HepG2 (cell line): Measurements from ENCODE around the gene SNX7. TPM values are rescaled to one million over a fixed set of nuclear protein-coding genes. Genes with fewer than 3 reads are reported as not detected.

Experiments
- ATAC-seq: fragments of 200-7000 bp; cut with Tn5 transposase; 3 replicates; pipeline ENCODE4 v1.9.1; 2020; ENCODE audit warnings: mild to moderate bottlenecking, moderate library complexity
- BruUV-seq: library from RNA; stranded (reverse); fragments of 400-500 nt; replicated peaks from 2 replicates; lab custom pipeline; 2021; lab: Mats Ljungman, UMichigan
- CTCF ChIA-PET: fragments of 300-600 bp; formaldehyde crosslinking; extraction: SDS; loops from one replicate; lab custom pipeline; 2021; ENCODE audit warnings: low total read pairs, inconsistent platforms, low intra/inter-chr PET ratio; lab: Yijun Ruan, JAX
- POLR2A ChIA-PET: fragments of 350-600 bp; sonication (Branson Sonifier 250); formaldehyde crosslinking; loops from one replicate; lab custom pipeline; 2020; ENCODE audit warnings: antibody characterized with exemption, inconsistent platforms; lab: Yijun Ruan, JAX
- DNase-seq: peaks from one replicate; pipeline ENCODE4 v3.0.0-alpha.2; 2015; ENCODE audit warnings: low spot score
- FAIRE-seq: peaks from 3 replicates; lab custom pipeline; 2011; peaks lifted over from hg19 to GRCh38; lab: Jason Lieb, UNC
- H2AFZ ChIP-seq: one replicate; pipeline ENCODE4 v1.6.1; 2011; ENCODE audit warnings: low read length, inconsistent platforms
- H3K27ac ChIP-seq: fragments of 300-600 bp; 3 replicates; pipeline ENCODE4 v1.8.0; 2011; ENCODE audit warnings: mixed run types, mild to moderate bottlenecking, mixed read lengths, low read length, inconsistent platforms; ENCODE audit not compliant: insufficient read depth; ENCODE audit errors: extremely low read length
- H3K27me3 ChIP-seq, 2 experiments: fragments of 200-600 bp in 1 of 2; 2 replicates in 1 of 2; 3 replicates in 1 of 2; pipeline versions ENCODE4 v1.6.0 to v1.8.0; 2011; ENCODE audit warnings: low read length in 2 of 2, mild to moderate bottlenecking in 2 of 2, moderate library complexity in 2 of 2, inconsistent platforms in 1 of 2; ENCODE audit not compliant: insufficient read depth in 2 of 2, control insufficient read depth in 1 of 2
- H3K36me3 ChIP-seq, 2 experiments: fragments of 200-600 bp in 1 of 2; replicated peaks in 1 of 2; 2 replicates in 1 of 2; 3 replicates in 1 of 2; pipeline versions ENCODE4 v1.5.1 to v1.8.0; 2011; ENCODE audit warnings: low read length in 2 of 2, inconsistent platforms in 1 of 2; ENCODE audit not compliant: insufficient read depth in 2 of 2, control insufficient read depth in 1 of 2
- H3K4me1 ChIP-seq: 2 replicates; pipeline ENCODE4 v1.5.1; 2012; ENCODE audit warnings: low read length, inconsistent platforms; ENCODE audit not compliant: insufficient read depth
- H3K4me2 ChIP-seq: 2 replicates; pipeline ENCODE4 v1.6.0; 2011; ENCODE audit warnings: low read depth, low read length, inconsistent platforms
- H3K4me3 ChIP-seq, 3 experiments: fragments of 200-600 bp in 1 of 3; sonication (generic), shearing (Covaris generic) in 1 of 3; replicated peaks in 1 of 3; 2 replicates each; pipeline ENCODE4 v1.5.1; 2011 to 2016; ENCODE audit warnings: low read length in 3 of 3, inconsistent platforms in 2 of 3, low read depth in 2 of 3, mild to moderate bottlenecking in 2 of 3, control low read depth in 1 of 3, mixed read lengths in 1 of 3; ENCODE audit not compliant: insufficient read depth in 1 of 3
- H3K79me2 ChIP-seq: one replicate; pipeline ENCODE4 v1.6.1; 2011; ENCODE audit warnings: low read length, inconsistent platforms; ENCODE audit not compliant: insufficient read depth
- H3K9ac ChIP-seq: 2 replicates; pipeline ENCODE4 v1.6.0; 2011; ENCODE audit warnings: mild to moderate bottlenecking, low read depth, low read length, inconsistent platforms; ENCODE audit not compliant: insufficient read depth
- H3K9me3 ChIP-seq: 2 replicates; pipeline ENCODE4 v1.5.1; 2012; ENCODE audit warnings: mild to moderate bottlenecking, low read length
- H4K20me1 ChIP-seq: 2 replicates; pipeline ENCODE4 v1.6.0; 2011; ENCODE audit warnings: inconsistent platforms, mild to moderate bottlenecking, low read length, moderate library complexity; ENCODE audit not compliant: insufficient read depth
- NR2C2 ChIP-seq: sonication (generic); formaldehyde crosslinking; IDR thresholded peaks from 2 replicates; pipeline ENCODE4 v1.4.0; 2020; ENCODE audit warnings: missing genetic modification reagents, mild to moderate bottlenecking, moderate library complexity, borderline replicate concordance
- PITX1 ChIP-seq: sonication (generic); formaldehyde crosslinking; IDR thresholded peaks from 2 replicates; pipeline ENCODE4 v1.5.1; 2020; ENCODE audit warnings: mild to moderate bottlenecking, missing genetic modification reagents
- RFXAP ChIP-seq: sonication (generic); formaldehyde crosslinking; IDR thresholded peaks from 2 replicates; pipeline ENCODE4 v1.4.0; 2020; ENCODE audit warnings: missing genetic modification reagents, borderline replicate concordance
- ZFP90 ChIP-seq: sonication (generic); formaldehyde crosslinking; IDR thresholded peaks from 2 replicates; pipeline ENCODE4 v1.8.0; 2022; ENCODE audit warnings: missing genetic modification reagents, mild to moderate bottlenecking, inconsistent platforms, borderline replicate concordance
- ZNF354B ChIP-seq: sonication (generic); formaldehyde crosslinking; IDR thresholded peaks from 2 replicates; pipeline ENCODE4 v1.8.0; 2022; ENCODE audit warnings: mild to moderate bottlenecking, missing genetic modification reagents
- ZNF790 ChIP-seq: sonication (generic); formaldehyde crosslinking; IDR thresholded peaks from 2 replicates; pipeline ENCODE4 v1.8.0; 2022; ENCODE audit warnings: missing genetic modification reagents, mild to moderate bottlenecking, borderline replicate concordance
- WGBS: methylation state at CpG from one replicate; pipeline ENCODE4 v1.1.6; 2017; ENCODE audit warnings: low lambda C conversion rate; 5-methylcytosine and 5-hydroxymethylcytosine counted together
- in situ Hi-C: cut with HindIII; loops from 2 replicates; pipeline ENCODE4 v1.10.0; 2017; ENCODE audit warnings: low pct_unique_long_range_greater_than_20kb; ENCODE audit not compliant: extremely low pct_ligation_motif_present
- intact Hi-C: fragments of 100-400 bp; cut with micrococcal nuclease; formaldehyde crosslinking; loops from one replicate; pipeline ENCODE4 v1.10.0; 2022; ENCODE audit not compliant: unreplicated experiment
- polyA plus RNA-seq, 8 experiments: library from polyadenylated mRNA; depleted of rRNA in 3 of 8; stranded (reverse) in 7 of 8; unstranded in 1 of 8; fragments of >200 nt; fragmentation: Illumina TruSeq in 4 of 8; extraction: Trizol in 4 of 8; gene quantifications; 2 replicates each; pipeline versions ENCODE4 v1.2.1 to v1.2.3, GENCODE V29; 2011 to 2016; ENCODE audit warnings: low read depth in 4 of 8, missing spikeins in 1 of 8, mixed read lengths in 1 of 8; ENCODE audit not compliant: insufficient read depth in 1 of 8
- total RNA-seq, 5 experiments: library from RNA; depleted of rRNA; stranded (reverse); fragments of >200 nt; fragmentation: Illumina TruSeq; extraction: Trizol; gene quantifications; 2 replicates each; pipeline ENCODE4 v1.2.3, GENCODE V29; 2016; ENCODE audit warnings: low read depth in 1 of 5
- TF ChIP-seq, protein P1 (sequence below): sonication (generic); formaldehyde crosslinking; IDR thresholded peaks from 2 replicates; pipeline ENCODE4 v1.8.0; 2022; ENCODE audit warnings: missing genetic modification reagents, mild to moderate bottlenecking, moderate library complexity, borderline replicate concordance
- TF ChIP-seq, protein P2 (sequence below): sonication (generic); formaldehyde crosslinking; IDR thresholded peaks from 2 replicates; pipeline ENCODE4 v1.4.0; 2020; ENCODE audit warnings: missing genetic modification reagents
- TF ChIP-seq, protein P3 (sequence below): sonication (generic); formaldehyde crosslinking; conservative IDR thresholded peaks from 2 replicates; pipeline ENCODE4 v1.8.0; 2022; ENCODE audit warnings: missing genetic modification reagents

SNX7 gene
- total and polyA plus RNA-seq, 2 of the 13 experiments (the other 11 are each of a cell fraction or from before 2014, with no cell fraction given) = 14.3 to 33.5 TPM

DNA sequence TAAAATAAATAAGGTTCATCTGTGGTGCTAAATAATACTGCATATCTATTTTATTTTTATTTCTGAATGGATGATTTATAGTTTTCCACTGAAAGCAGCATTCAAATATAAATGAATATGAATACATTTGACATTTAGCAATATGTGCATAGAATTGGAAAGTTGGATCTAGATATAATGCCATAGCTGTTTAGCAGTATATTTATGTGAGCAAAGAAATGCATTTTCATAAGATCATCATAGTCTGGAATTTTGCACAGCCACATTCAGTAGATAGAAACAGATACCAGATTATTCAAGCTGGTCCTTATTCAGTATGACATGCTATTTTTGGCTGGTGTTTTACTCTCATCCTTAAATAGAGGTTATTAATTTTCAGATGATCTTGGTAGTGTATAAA, 46.0 kb downstream of the SNX7 start:
- no TSS peak for BruUV-seq
- H3K4me3 ChIP-seq = no peak overlapping the region
- no peak for ATAC-seq
- TF ChIP-seq PITX1 = no peak
- TF ChIP-seq RFXAP = no peak
- TF ChIP-seq, protein P1, sequence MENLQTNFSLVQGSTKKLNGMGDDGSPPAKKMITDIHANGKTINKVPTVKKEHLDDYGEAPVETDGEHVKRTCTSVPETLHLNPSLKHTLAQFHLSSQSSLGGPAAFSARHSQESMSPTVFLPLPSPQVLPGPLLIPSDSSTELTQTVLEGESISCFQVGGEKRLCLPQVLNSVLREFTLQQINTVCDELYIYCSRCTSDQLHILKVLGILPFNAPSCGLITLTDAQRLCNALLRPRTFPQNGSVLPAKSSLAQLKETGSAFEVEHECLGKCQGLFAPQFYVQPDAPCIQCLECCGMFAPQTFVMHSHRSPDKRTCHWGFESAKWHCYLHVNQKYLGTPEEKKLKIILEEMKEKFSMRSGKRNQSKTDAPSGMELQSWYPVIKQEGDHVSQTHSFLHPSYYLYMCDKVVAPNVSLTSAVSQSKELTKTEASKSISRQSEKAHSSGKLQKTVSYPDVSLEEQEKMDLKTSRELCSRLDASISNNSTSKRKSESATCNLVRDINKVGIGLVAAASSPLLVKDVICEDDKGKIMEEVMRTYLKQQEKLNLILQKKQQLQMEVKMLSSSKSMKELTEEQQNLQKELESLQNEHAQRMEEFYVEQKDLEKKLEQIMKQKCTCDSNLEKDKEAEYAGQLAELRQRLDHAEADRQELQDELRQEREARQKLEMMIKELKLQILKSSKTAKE (CRISPR knock-in tag) = no peak
- TF ChIP-seq ZNF354B (CRISPR knock-in tag) = no peak
- TF ChIP-seq ZFP90 (CRISPR knock-in tag) = no peak
- H3K4me1 ChIP-seq = no peaks in the 10 kb centered on the region
- H3K4me2 ChIP-seq = no peak overlapping the region
- no peaks in the 10 kb centered on the region for H3K27me3 ChIP-seq
- H3K27ac ChIP-seq = no peak overlapping the region
- H3K9ac ChIP-seq = no peak overlapping the region
- no peaks in the 10 kb centered on the region for H4K20me1 ChIP-seq
- intact Hi-C loops (no loop called here), in situ Hi-C loops (no loop called here)
- no peak for DNase-seq
- peaks cover 0 to 2% of the 10 kb centered on the region in 2 experiments; a peak in 1 of 5 replicates for H3K36me3 ChIP-seq
- POLR2A ChIA-PET = no interaction called here
- no peaks in the 10 kb centered on the region for H3K79me2 ChIP-seq
- no peaks in the 10 kb centered on the region for H3K9me3 ChIP-seq
- CTCF ChIA-PET = no interaction called here
- no peak for FAIRE-seq
- no peak overlapping the region for H2AFZ ChIP-seq

DNA sequence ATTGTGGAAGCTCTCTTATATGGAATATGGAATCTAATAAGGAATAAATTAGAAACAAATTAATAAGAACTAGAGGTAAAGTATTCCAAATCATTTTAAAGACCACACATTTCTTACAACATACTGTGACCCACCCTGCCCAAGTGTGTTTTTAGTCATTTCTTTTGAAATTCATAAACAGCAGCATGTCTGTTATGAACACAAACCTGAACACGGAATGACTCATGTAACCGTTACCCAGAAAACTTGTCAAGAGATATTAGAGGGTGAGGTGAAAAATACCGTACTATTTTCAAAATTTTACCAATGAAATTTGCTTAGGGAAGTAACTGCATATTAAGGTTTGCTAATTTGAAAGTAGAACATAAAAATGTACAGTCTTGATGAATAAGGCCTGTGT, 48.4 kb downstream of the SNX7 start:
- Histone ChIP-seq H3K4me2 (no peak overlapping the region), H3K4me3 (no peak overlapping the region), H4K20me1 (no peaks in the 10 kb centered on the region), H3K27me3 (no peaks in the 10 kb centered on the region), H3K36me3 (peaks cover 0 to 2% of the 10 kb centered on the region in 2 experiments; a peak in 1 of 5 replicates), H3K79me2 (no peaks in the 10 kb centered on the region), H2AFZ (no peak overlapping the region), H3K27ac (no peak overlapping the region), H3K9ac (no peak overlapping the region), H3K4me1 (no peaks in the 10 kb centered on the region), H3K9me3 (no peaks in the 10 kb centered on the region)
- intact Hi-C loops = no loop called here
- TF ChIP-seq, protein P2, sequence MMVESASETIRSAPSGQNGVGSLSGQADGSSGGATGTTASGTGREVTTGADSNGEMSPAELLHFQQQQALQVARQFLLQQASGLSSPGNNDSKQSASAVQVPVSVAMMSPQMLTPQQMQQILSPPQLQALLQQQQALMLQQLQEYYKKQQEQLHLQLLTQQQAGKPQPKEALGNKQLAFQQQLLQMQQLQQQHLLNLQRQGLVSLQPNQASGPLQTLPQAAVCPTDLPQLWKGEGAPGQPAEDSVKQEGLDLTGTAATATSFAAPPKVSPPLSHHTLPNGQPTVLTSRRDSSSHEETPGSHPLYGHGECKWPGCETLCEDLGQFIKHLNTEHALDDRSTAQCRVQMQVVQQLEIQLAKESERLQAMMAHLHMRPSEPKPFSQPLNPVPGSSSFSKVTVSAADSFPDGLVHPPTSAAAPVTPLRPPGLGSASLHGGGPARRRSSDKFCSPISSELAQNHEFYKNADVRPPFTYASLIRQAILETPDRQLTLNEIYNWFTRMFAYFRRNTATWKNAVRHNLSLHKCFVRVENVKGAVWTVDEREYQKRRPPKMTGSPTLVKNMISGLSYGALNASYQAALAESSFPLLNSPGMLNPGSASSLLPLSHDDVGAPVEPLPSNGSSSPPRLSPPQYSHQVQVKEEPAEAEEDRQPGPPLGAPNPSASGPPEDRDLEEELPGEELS (CRISPR knock-in tag) = no peak
- TF ChIP-seq ZNF790 (CRISPR knock-in tag) (no peak), NR2C2 (CRISPR knock-in tag) (no peak)
- TF ChIP-seq, protein P3, sequence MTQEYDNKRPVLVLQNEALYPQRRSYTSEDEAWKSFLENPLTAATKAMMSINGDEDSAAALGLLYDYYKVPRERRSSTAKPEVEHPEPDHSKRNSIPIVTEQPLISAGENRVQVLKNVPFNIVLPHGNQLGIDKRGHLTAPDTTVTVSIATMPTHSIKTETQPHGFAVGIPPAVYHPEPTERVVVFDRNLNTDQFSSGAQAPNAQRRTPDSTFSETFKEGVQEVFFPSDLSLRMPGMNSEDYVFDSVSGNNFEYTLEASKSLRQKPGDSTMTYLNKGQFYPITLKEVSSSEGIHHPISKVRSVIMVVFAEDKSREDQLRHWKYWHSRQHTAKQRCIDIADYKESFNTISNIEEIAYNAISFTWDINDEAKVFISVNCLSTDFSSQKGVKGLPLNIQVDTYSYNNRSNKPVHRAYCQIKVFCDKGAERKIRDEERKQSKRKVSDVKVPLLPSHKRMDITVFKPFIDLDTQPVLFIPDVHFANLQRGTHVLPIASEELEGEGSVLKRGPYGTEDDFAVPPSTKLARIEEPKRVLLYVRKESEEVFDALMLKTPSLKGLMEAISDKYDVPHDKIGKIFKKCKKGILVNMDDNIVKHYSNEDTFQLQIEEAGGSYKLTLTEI (CRISPR knock-in tag) = no peak
- BruUV-seq = no TSS peak
- in situ Hi-C loops = no loop called here
- ChIA-PET CTCF (no interaction called here), POLR2A (no interaction called here)
- no peak for FAIRE-seq
- 96% methylated on average over 3 of the region's 3 CpGs for WGBS
- no peak for ATAC-seq
- no peak for DNase-seq
